K562 (cell line): ENCODE results near the gene ISG20L2. TPM values are rescaled to one million over a fixed set of nuclear protein-coding genes. Genes with fewer than 3 reads are reported as not detected.

Source experiments
- AFF1 ChIP-seq, 2 experiments: fragments of 450-650 bp; IDR thresholded peaks; 2 replicates each; pipeline ENCODE4 v1.6.1; 2018; ENCODE audit warnings: mild to moderate bottlenecking in 2 of 2, low read depth in 1 of 2; ENCODE audit not compliant: partially characterized antibody in 2 of 2
- CHCHD3 ChIP-seq: fragments of 250-450 bp; sonication (Bioruptor Pico); IDR thresholded peaks from 2 replicates; pipeline ENCODE4 v2.1.2; 2022; ENCODE audit warnings: mild to moderate bottlenecking
- EP400 ChIP-seq: fragments of 450-650 bp; IDR thresholded peaks from 2 replicates; pipeline ENCODE4 v1.6.1; 2017; ENCODE audit warnings: antibody characterized with exemption, mild to moderate bottlenecking, moderate library complexity
- FOXK2 ChIP-seq, 2 experiments: fragments of 450-650 bp; IDR thresholded peaks in 1 of 2; conservative IDR thresholded peaks in 1 of 2; 2 replicates each; pipeline ENCODE4 v1.6.1; 2016; ENCODE audit warnings: low read depth in 2 of 2, mild to moderate bottlenecking in 1 of 2
- FOXM1 ChIP-seq, 2 experiments: fragments of 450-650 bp in 1 of 2; sonication (generic) in 1 of 2; formaldehyde crosslinking in 1 of 2; IDR thresholded peaks; 2 replicates each; pipeline versions ENCODE4 v1.6.1 to v1.9.0; 2017 to 2022; ENCODE audit warnings: low read depth in 2 of 2, mild to moderate bottlenecking in 2 of 2, missing genetic modification reagents in 1 of 2, moderate library complexity in 1 of 2
- HDAC1 ChIP-seq, 2 experiments: fragments of 450-650 bp; IDR thresholded peaks; 2 replicates each; pipeline ENCODE4 v1.6.1; 2016 to 2017; ENCODE audit warnings: inconsistent platforms in 1 of 2, mild to moderate bottlenecking in 1 of 2, moderate library complexity in 1 of 2
- NR2F6 ChIP-seq: fragments of 450-650 bp; formaldehyde crosslinking; IDR thresholded peaks from 2 replicates; pipeline ENCODE4 v1.4.0; 2020; ENCODE audit warnings: mild to moderate bottlenecking
- PRDM10 ChIP-seq: fragments of 450-650 bp; IDR thresholded peaks from 2 replicates; pipeline ENCODE4 v1.6.1; 2018; ENCODE audit not compliant: partially characterized antibody
- RB1 ChIP-seq: fragments of 450-650 bp; IDR thresholded peaks from 2 replicates; pipeline ENCODE4 v1.6.1; 2017; ENCODE audit warnings: low read depth, mild to moderate bottlenecking
- SMAD4 ChIP-seq: fragments of 250-450 bp; sonication (Bioruptor Pico); conservative IDR thresholded peaks from 2 replicates; pipeline ENCODE4 v1.8.0; 2021; ENCODE audit warnings: inconsistent platforms, mild to moderate bottlenecking, moderate library complexity
- SMARCE1 ChIP-seq: fragments of 450-650 bp; IDR thresholded peaks from 2 replicates; pipeline ENCODE4 v1.7.1; 2016; ENCODE audit warnings: mild to moderate bottlenecking
- SMC3 ChIP-seq: conservative IDR thresholded peaks from 2 replicates; pipeline ENCODE4 v1.6.1; 2011; ENCODE audit warnings: low read depth, low read length, improper control_type of control experiment; ENCODE audit not compliant: insufficient read depth
- TFAP4 ChIP-seq: sonication (generic); formaldehyde crosslinking; IDR thresholded peaks from 2 replicates; pipeline ENCODE4 v1.8.0; 2022; ENCODE audit warnings: missing genetic modification reagents, mild to moderate bottlenecking, moderate library complexity, borderline replicate concordance
- ZNF146 ChIP-seq: IDR thresholded peaks from one replicate; pipeline ENCODE4 v1.6.1; 2018; ENCODE audit warnings: missing compliant biosample characterization; ENCODE audit not compliant: unreplicated experiment
- polyA plus RNA-seq, 8 experiments: library from polyadenylated mRNA; depleted of rRNA in 4 of 8; stranded (reverse) in 5 of 8; unstranded in 3 of 8; fragments of >200 nt; fragmentation: Nextera tagmentation in 2 of 8; fragmentation: Illumina TruSeq in 1 of 8; extraction: Ambion mirVana in 2 of 8; extraction: Trizol in 1 of 8; gene quantifications; 2 replicates each; pipeline versions ENCODE4 v1.2.1 to v1.2.3, GENCODE V29; 2011 to 2014; ENCODE audit warnings: inconsistent platforms in 1 of 8, missing spikeins in 1 of 8
- total RNA-seq, 7 experiments: library from RNA; depleted of rRNA in 6 of 7; stranded (reverse); fragments of >200 nt in 6 of 7; fragmentation: Illumina TruSeq in 2 of 7; extraction: Trizol in 2 of 7; gene quantifications; 2 replicates each; pipeline versions ENCODE4 v1.2.1 to v1.2.3, GENCODE V29; 2011 to 2021; ENCODE audit warnings: low replicate concordance in 1 of 7

Gene ISG20L2
- total and polyA plus RNA-seq, 9 of the 15 experiments (the other 6 are each of a cell fraction or from before 2014, with no cell fraction given): 21.3 to 130 (median 50.3) TPM

GRCh38 chr1:156692925-156693847 is 35.4 kb downstream of the ISG20L2 start (continued):
- TF ChIP-seq PRDM10: peak; percentile 82
- TF ChIP-seq SMC3: 0 out of 2 replicates have a peak, but pooled peaks have one; percentile 6
- peak; percentile 87 for TF ChIP-seq SMARCE1
- peak; percentile 55; the same call in 1 of the 2 replicates for TF ChIP-seq EP400
- no peak for TF ChIP-seq FOXM1 (IDR thresholded peaks at IDR 0.05; ENCODE audit: low read depth)
- TF ChIP-seq FOXM1 (CRISPR knock-in tag; IDR thresholded peaks at IDR 0.05; ENCODE audit: low read depth): 0 out of 2 replicates have a peak, but pooled peaks have one; percentile 49
- 0 out of 2 replicates have a peak, but pooled peaks have one; percentile 35 for TF ChIP-seq SMAD4 (CRISPR knock-in tag)
- peak; percentile 37 to 42 for TF ChIP-seq AFF1 (IDR thresholded peaks at IDR 0.05; ENCODE audit: low read depth in 1 of 2, partially characterized antibody in 2 of 2)
- 0 out of 2 replicates have a peak, but pooled peaks have one; percentile 25 for TF ChIP-seq TFAP4 (CRISPR knock-in tag)
- peak; percentile 26 to 61; a peak in 1 of 4 replicates for TF ChIP-seq FOXK2 (conservative IDR thresholded peaks at IDR 0.05 in 1 of 2, IDR thresholded peaks at IDR 0.05 in 1 of 2; ENCODE audit: low read depth in 2 of 2)
- TF ChIP-seq CHCHD3 (CRISPR knock-in tag): no peak
- no peak for TF ChIP-seq NR2F6
- no peak for TF ChIP-seq ZNF146 (CRISPR knock-in tag)
- TF ChIP-seq RB1: 0 out of 2 replicates have a peak, but pooled peaks have one; percentile 17
- TF ChIP-seq HDAC1 (IDR thresholded peaks at IDR 0.05): peak in 1 of 2 experiments; percentile 75; a peak in 1 of 4 replicates
